Spleen (tissue), 11 donors: ENCODE measurements around the gene SERPINA1. TPM values are rescaled to one million over a fixed set of nuclear protein-coding genes. Genes with fewer than 3 reads are reported as not detected.

Source experiments
- DNase-seq: peaks from one replicate; pipeline ENCODE4 v3.0.0-alpha.2; 2020
- H3K27ac ChIP-seq, 8 donors: fragments of 200-600 bp; sonication (generic) in 7 of 8; 1 replicate in 4 of 8; 2 replicates in 4 of 8; pipeline versions ENCODE4 v1.5.0 to v1.8.0; 2016 to 2021; ENCODE audit warnings: inconsistent platforms in 4 of 8, mild to moderate bottlenecking in 4 of 8, moderate library complexity in 1 of 8
- H3K27me3 ChIP-seq, 7 donors: fragments of 200-600 bp; sonication (generic) in 6 of 7; replicated peaks in 1 of 7; 1 replicate in 4 of 7; 2 replicates in 3 of 7; pipeline versions ENCODE4 v1.5.0 to v1.8.0; 2016 to 2021; ENCODE audit warnings: inconsistent platforms in 3 of 7, mild to moderate bottlenecking in 1 of 7
- H3K36me3 ChIP-seq, 6 donors: fragments of 200-600 bp; sonication (generic) in 5 of 6; 1 replicate in 4 of 6; 2 replicates in 2 of 6; pipeline versions ENCODE4 v1.5.0 to v1.8.0; 2016 to 2021; ENCODE audit warnings: inconsistent platforms in 2 of 6
- H3K4me1 ChIP-seq, 6 donors: fragments of 200-600 bp; sonication (generic) in 5 of 6; 1 replicate in 3 of 6; 2 replicates in 3 of 6; pipeline versions ENCODE4 v1.5.0 to v1.8.0; 2016 to 2021; ENCODE audit warnings: inconsistent platforms in 3 of 6
- H3K4me3 ChIP-seq, 8 donors: fragments of 200-600 bp; sonication (generic) in 7 of 8; 1 replicate in 4 of 8; 2 replicates in 4 of 8; pipeline versions ENCODE4 v1.5.0 to v1.8.0; 2016 to 2021; ENCODE audit warnings: inconsistent platforms in 4 of 8, mild to moderate bottlenecking in 4 of 8, moderate library complexity in 2 of 8
- H3K9me3 ChIP-seq, 8 donors: fragments of 200-600 bp; sonication (generic) in 7 of 8; 1 replicate in 4 of 8; 2 replicates in 4 of 8; pipeline versions ENCODE4 v1.5.0 to v1.8.0; 2016 to 2021; ENCODE audit warnings: inconsistent platforms in 4 of 8
- CTCF ChIP-seq, 11 experiments: fragments of 200-600 bp in 7 of 11; fragments of 450-650 bp in 4 of 11; sonication (generic) in 4 of 11; IDR thresholded peaks in 8 of 11; conservative IDR thresholded peaks in 3 of 11; 1 replicate in 7 of 11; 2 replicates in 4 of 11; pipeline versions ENCODE4 v1.4.0 to v1.8.0; 2016 to 2021; ENCODE audit warnings: antibody characterized with exemption in 11 of 11, inconsistent platforms in 4 of 11, mild to moderate bottlenecking in 1 of 11
- POLR2A ChIP-seq, 3 donors: fragments of 450-650 bp; IDR thresholded peaks; one replicate each; pipeline ENCODE4 v1.5.1; 2017; ENCODE audit warnings: antibody characterized with exemption in 3 of 3, mild to moderate bottlenecking in 1 of 3
- POLR2AphosphoS5 ChIP-seq, 3 donors: sonication (generic); formaldehyde crosslinking; IDR thresholded peaks; one replicate each; pipeline ENCODE4 v1.5.1; 2017; ENCODE audit warnings: antibody characterized with exemption in 3 of 3
- WGBS, 5 donors: extraction: QIAGEN DNeasy Blood & Tissue Kit in 3 of 5; methylation state at CpG; one replicate each; pipeline versions ENCODE4 v1.1.5 to v1.1.7; 2013 to 2018; 5-methylcytosine and 5-hydroxymethylcytosine counted together
- intact Hi-C: fragments of 100-400 bp; cut with DNase I; formaldehyde crosslinking; loops from one replicate; pipeline ENCODE4 v1.15.0; 2023; ENCODE audit warnings: low total_unique reads
- polyA plus RNA-seq, 3 donors: library from polyadenylated mRNA; stranded (reverse); fragments of 200-250 nt; gene quantifications; one replicate each; pipeline ENCODE4 v1.2.1, GENCODE V29; 2013
- total RNA-seq, 7 donors: library from RNA; depleted of rRNA in 3 of 7; stranded (reverse); fragments of >200 nt in 3 of 7; fragmentation: NEBNext Ultra II Directional in 4 of 7; extraction: Animal tissue kit (Norgen Biotek cat#: 25700) in 4 of 7; gene quantifications; one replicate each; pipeline versions ENCODE4 v1.1.0 to v1.2.1, GENCODE V29; 2016 to 2021
- donor health status: healthy with polysubstance abuse.
- donor health status: DM: no; HTN: no; CAD: no; lungs with moderate emphysema.
- donor health status: DM: no; HTN: no; CAD: no.
- donor health status: Bipolar disorder and iron deficiency.
- donor health status: healthy.
- donor health status: DM: no; HTN: no; CAD: no.
- donor health status: DM: yes; HTN: yes; CAD: no.

Gene SERPINA1
- total and polyA plus RNA-seq, 10 donors: 28.4 to 701 (median 203) TPM

GRCh38 chr14:94398182-94398479 is 9.7 kb upstream of the SERPINA1 start:
- peaks cover 0 to 8% (median 0%) of the 10 kb centered on the region in 7 donors for H3K27me3 ChIP-seq
- intact Hi-C loops: no loop called here
- DNase-seq: no peak
- H3K4me1 ChIP-seq: peaks cover 0 to 27% (median 5%) of the 10 kb centered on the region in 6 donors
- no peaks in the 10 kb centered on the region for H3K9me3 ChIP-seq
- no peak overlapping the region for H3K4me3 ChIP-seq
- H3K36me3 ChIP-seq: no peaks in the 10 kb centered on the region
- 36 to 54% (median 42%) methylated on average over 4 of the region's 4 CpGs for WGBS, 5 donors
- TF ChIP-seq POLR2AphosphoS5 (IDR thresholded peaks at IDR 0.05) (no peak), CTCF (IDR thresholded peaks at IDR 0.05 in 8 of 11, conservative IDR thresholded peaks at IDR 0.05 in 3 of 11) (no peak), POLR2A (IDR thresholded peaks at IDR 0.05) (no peak)
- H3K27ac ChIP-seq: no peak overlapping the region

- no peak for TF ChIP-seq POLR2AphosphoS5 (IDR thresholded peaks at IDR 0.05)
- TF ChIP-seq CTCF (IDR thresholded peaks at IDR 0.05 in 8 of 11, conservative IDR thresholded peaks at IDR 0.05 in 3 of 11): no peak
- TF ChIP-seq POLR2A (IDR thresholded peaks at IDR 0.05): no peak
Measured at GRCh38 chr14:94397289-94398181, 9.1 kb upstream of the SERPINA1 start.

GRCh38 chr14:94396628-94397225 is 8.3 kb upstream of the SERPINA1 start:
- H3K4me1 ChIP-seq: peaks cover 0 to 40% (median 12%) of the 10 kb centered on the region in 6 donors
- H3K9me3 ChIP-seq: no peaks in the 10 kb centered on the region
- DNase-seq: no peak
- H3K4me3 ChIP-seq: no peak overlapping the region
- TF ChIP-seq POLR2A (IDR thresholded peaks at IDR 0.05) (no peak), POLR2AphosphoS5 (IDR thresholded peaks at IDR 0.05) (no peak), CTCF (IDR thresholded peaks at IDR 0.05 in 8 of 11, conservative IDR thresholded peaks at IDR 0.05 in 3 of 11) (no peak)
- H3K36me3 ChIP-seq: no peaks in the 10 kb centered on the region
- H3K27me3 ChIP-seq: peaks cover 0 to 8% (median 0%) of the 10 kb centered on the region in 7 donors
- intact Hi-C loops: no loop called here
- H3K27ac ChIP-seq: peak overlapping the region in 1 of 8 donors; percentile 97

More at GRCh38 chr14:94397289-94398181, 9.1 kb upstream of the SERPINA1 start:
- no peak overlapping the region for H3K27ac ChIP-seq
- 54 to 62% (median 57%) methylated on average over 9 of the region's 9 CpGs for WGBS, 5 donors
- H3K9me3 ChIP-seq: no peaks in the 10 kb centered on the region
- H3K27me3 ChIP-seq: peaks cover 0 to 8% (median 0%) of the 10 kb centered on the region in 7 donors
- no peak for DNase-seq
- intact Hi-C loops: no loop called here
- peaks cover 0 to 33% (median 9%) of the 10 kb centered on the region in 6 donors for H3K4me1 ChIP-seq
- H3K36me3 ChIP-seq: no peaks in the 10 kb centered on the region
- H3K4me3 ChIP-seq: no peak overlapping the region
